A673 (cell line): Measurements from ENCODE around the gene PTK7. TPM values are rescaled to one million over a fixed set of nuclear protein-coding genes. Genes with fewer than 3 reads are reported as not detected.

Experiments used
- BruUV-seq: library from RNA; stranded (reverse); fragments of 400-500 nt; replicated peaks from 2 replicates; lab custom pipeline; 2021; lab: Mats Ljungman, UMichigan
- CTCF ChIA-PET: fragments of 300-600 bp; sonication (Branson Sonifier 250); formaldehyde crosslinking; loops from one replicate; lab custom pipeline; 2022; ENCODE audit warnings: antibody characterized with exemption; lab: Charles Lee
- POLR2A ChIA-PET: fragments of 300-600 bp; sonication (Branson Sonifier 250); formaldehyde crosslinking; loops from one replicate; lab custom pipeline; 2022; ENCODE audit warnings: antibody characterized with exemption; ENCODE audit not compliant: low non-redundant PET; lab: Charles Lee
- DNase-seq: peaks from one replicate; pipeline ENCODE4 v3.0.0-alpha.2; 2015; ENCODE audit warnings: low spot score
- H3K27ac ChIP-seq: fragments of 200-600 bp; sonication (generic); 2 replicates; pipeline ENCODE4 v1.5.1; 2016; ENCODE audit warnings: mixed run types, low read depth, mild to moderate bottlenecking, mixed read lengths, antibody characterized with exemption, low read length; ENCODE audit not compliant: poor library complexity, severe bottlenecking
- H3K27me3 ChIP-seq: fragments of 200-600 bp; sonication (generic); replicated peaks from 2 replicates; pipeline ENCODE4 v1.6.1; 2017; ENCODE audit warnings: mixed run types, low read depth, mild to moderate bottlenecking, mixed read lengths, antibody characterized with exemption, low read length; ENCODE audit not compliant: insufficient read depth, poor library complexity
- H3K36me3 ChIP-seq: fragments of 200-600 bp; sonication (generic); 2 replicates; pipeline ENCODE4 v1.6.1; 2016; ENCODE audit warnings: mixed run types, mild to moderate bottlenecking, mixed read lengths, antibody characterized with exemption, low read length; ENCODE audit not compliant: insufficient read depth, poor library complexity, severe bottlenecking
- H3K4me1 ChIP-seq: fragments of 200-600 bp; sonication (generic); 2 replicates; pipeline ENCODE4 v1.6.1; 2017; ENCODE audit warnings: mixed run types, mild to moderate bottlenecking, mixed read lengths, antibody characterized with exemption, low read length; ENCODE audit not compliant: insufficient read depth, poor library complexity, severe bottlenecking
- H3K4me3 ChIP-seq: fragments of 200-600 bp; sonication (generic); 2 replicates; pipeline ENCODE4 v1.5.1; 2016; ENCODE audit warnings: low read depth, mixed run types, mild to moderate bottlenecking, mixed read lengths, low read length; ENCODE audit not compliant: poor library complexity, severe bottlenecking
- H3K9me3 ChIP-seq: fragments of 200-600 bp; sonication (generic); 2 replicates; pipeline ENCODE4 v1.6.1; 2016; ENCODE audit warnings: mixed run types, low read depth, mild to moderate bottlenecking, mixed read lengths, antibody characterized with exemption, low read length; ENCODE audit not compliant: poor library complexity, severe bottlenecking
- EZH2 ChIP-seq: fragments of 200-600 bp; sonication (generic); IDR thresholded peaks from 2 replicates; pipeline ENCODE4 v1.6.1; 2017; ENCODE audit warnings: borderline replicate concordance, low read depth, mild to moderate bottlenecking, mixed read lengths, antibody characterized with exemption, low read length; ENCODE audit not compliant: poor library complexity, severe bottlenecking
- intact Hi-C: fragments of 100-400 bp; cut with micrococcal nuclease; formaldehyde crosslinking; loops from one replicate; pipeline ENCODE4 v1.10.0; 2022; ENCODE audit not compliant: unreplicated experiment
- total RNA-seq: library from RNA; stranded (reverse); gene quantifications from 2 replicates; pipeline ENCODE4 v1.2.3, GENCODE V29; 2021
- TF ChIP-seq, protein P1 (sequence below): fragments of 300-800, 200-600 bp; sonication (generic); conservative IDR thresholded peaks from 2 replicates; pipeline ENCODE4 v1.5.1; 2017; ENCODE audit warnings: low read depth, mild to moderate bottlenecking, antibody characterized with exemption, low read length, moderate library complexity, mixed read lengths

Gene PTK7
- total RNA-seq, 1 experiment from 2014 or later = 84.5 TPM

DNA sequence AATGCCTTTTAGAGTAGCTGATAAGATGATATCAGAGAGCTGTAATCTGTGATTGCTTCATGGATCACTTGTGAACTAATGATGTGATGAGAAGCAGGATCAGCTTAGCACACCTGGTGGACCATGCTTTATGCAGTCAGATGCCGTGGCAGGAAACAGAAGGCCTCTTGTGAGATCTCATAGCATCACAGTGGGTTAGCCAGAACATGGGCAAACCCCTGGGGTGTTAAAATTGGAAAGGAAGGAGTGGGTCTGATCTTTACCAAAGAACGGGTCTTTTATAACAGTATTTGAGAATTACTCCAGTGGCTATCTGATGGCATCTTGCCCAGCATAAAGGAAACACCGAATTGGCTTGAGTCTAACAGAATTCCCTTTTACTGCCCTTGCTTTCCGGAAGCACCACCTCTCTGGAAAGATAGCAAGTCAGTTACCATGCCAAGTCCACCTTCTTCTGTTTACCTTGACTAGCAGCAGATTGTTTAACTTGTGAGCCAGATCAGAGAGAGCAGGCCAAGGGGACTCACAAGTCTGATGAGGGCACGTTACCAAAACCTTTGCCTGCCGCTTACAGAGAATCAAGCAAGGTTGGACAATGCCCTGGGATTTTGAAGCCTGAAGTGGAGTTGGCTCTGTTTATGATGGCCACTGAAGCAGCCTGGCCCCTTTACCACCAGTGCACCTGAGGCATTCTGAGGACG is 74.1 kb downstream of the PTK7 start:
- H3K27ac ChIP-seq = no peak overlapping the region
- peaks cover under 1% of the 10 kb centered on the region for H3K36me3 ChIP-seq
- ChIA-PET POLR2A (no interaction called here), CTCF (interaction anchor here (0.6 kb wide), 1 partner anchor 47 kb away, joined by 3 read pairs; no protein-coding TSS in a partner anchor)
- no peaks in the 10 kb centered on the region for H3K27me3 ChIP-seq
- DNase-seq = no peak
- no TSS peak for BruUV-seq
- no peaks in the 10 kb centered on the region for H3K4me1 ChIP-seq
- TF ChIP-seq, protein P1, sequence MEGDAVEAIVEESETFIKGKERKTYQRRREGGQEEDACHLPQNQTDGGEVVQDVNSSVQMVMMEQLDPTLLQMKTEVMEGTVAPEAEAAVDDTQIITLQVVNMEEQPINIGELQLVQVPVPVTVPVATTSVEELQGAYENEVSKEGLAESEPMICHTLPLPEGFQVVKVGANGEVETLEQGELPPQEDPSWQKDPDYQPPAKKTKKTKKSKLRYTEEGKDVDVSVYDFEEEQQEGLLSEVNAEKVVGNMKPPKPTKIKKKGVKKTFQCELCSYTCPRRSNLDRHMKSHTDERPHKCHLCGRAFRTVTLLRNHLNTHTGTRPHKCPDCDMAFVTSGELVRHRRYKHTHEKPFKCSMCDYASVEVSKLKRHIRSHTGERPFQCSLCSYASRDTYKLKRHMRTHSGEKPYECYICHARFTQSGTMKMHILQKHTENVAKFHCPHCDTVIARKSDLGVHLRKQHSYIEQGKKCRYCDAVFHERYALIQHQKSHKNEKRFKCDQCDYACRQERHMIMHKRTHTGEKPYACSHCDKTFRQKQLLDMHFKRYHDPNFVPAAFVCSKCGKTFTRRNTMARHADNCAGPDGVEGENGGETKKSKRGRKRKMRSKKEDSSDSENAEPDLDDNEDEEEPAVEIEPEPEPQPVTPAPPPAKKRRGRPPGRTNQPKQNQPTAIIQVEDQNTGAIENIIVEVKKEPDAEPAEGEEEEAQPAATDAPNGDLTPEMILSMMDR = no peak
- TF ChIP-seq EZH2 = no peak
- H3K9me3 ChIP-seq = no peaks in the 10 kb centered on the region
- intact Hi-C loops = no loop called here
- no peak overlapping the region for H3K4me3 ChIP-seq

DNA sequence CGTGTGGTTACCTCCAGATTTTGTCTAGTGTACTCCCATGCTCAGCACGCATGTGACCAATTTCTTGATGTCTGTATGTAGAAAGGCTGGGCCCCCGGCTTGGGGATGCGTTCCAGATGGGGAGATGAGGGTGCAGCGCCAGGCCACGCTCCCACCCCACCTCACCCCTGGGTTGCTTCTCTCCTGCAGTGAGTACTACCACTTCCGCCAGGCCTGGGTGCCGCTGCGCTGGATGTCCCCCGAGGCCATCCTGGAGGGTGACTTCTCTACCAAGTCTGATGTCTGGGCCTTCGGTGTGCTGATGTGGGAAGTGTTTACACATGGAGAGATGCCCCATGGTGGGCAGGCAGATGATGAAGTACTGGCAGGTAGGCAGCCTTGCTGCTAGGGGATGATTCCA is 83.5 kb downstream of the PTK7 start:
- Histone ChIP-seq H3K4me3 (no peak overlapping the region), H3K36me3 (no peaks in the 10 kb centered on the region), H3K27ac (no peak overlapping the region), H3K4me1 (no peaks in the 10 kb centered on the region), H3K9me3 (no peaks in the 10 kb centered on the region), H3K27me3 (no peaks in the 10 kb centered on the region)
- TF ChIP-seq, protein P1 = no peak
- TF ChIP-seq EZH2 = no peak
- BruUV-seq = no TSS peak
- intact Hi-C loops = no loop called here
- DNase-seq = no peak
- POLR2A ChIA-PET = no interaction called here
- CTCF ChIA-PET = no interaction called here

DNA sequence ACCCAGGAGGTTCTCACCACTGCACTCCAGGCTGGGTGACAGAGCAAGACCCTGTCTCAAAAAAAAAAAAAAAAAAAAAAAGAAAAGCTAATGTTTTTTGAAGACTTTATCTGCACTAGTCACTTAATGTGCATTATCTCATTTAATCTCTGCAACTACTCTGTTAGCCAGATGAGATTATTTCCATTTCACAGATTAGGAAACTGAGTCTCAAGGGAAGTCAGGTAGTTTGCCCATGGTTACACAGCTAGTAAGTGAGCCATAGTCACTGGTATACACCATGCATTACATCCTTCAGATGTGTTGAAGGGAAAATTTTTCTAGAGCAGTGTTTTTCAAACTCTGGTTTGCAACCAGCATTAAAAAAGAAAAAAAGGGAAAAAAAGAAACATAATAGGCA is 87.8 kb downstream of the PTK7 start:
- no peaks in the 10 kb centered on the region for H3K36me3 ChIP-seq
- DNase-seq = no peak
- ChIA-PET CTCF (interaction anchor here (0.6 to 0.7 kb wide), 3 partner anchors 44 to 165 kb away, joined by 3 to 4 read pairs (median 3); no protein-coding TSS in a partner anchor), POLR2A (interaction anchor here (0.6 kb wide), 1 partner anchor 130 kb away, joined by 3 read pairs; no protein-coding TSS in a partner anchor)
- TF ChIP-seq, protein P1 = no peak
- TF ChIP-seq EZH2 = no peak
- no TSS peak for BruUV-seq
- intact Hi-C loops = no loop called here
- no peaks in the 10 kb centered on the region for H3K4me1 ChIP-seq
- H3K27me3 ChIP-seq = no peaks in the 10 kb centered on the region
- H3K4me3 ChIP-seq = no peak overlapping the region
- no peaks in the 10 kb centered on the region for H3K9me3 ChIP-seq
- H3K27ac ChIP-seq = no peak overlapping the region
